ENCODE results near the gene B3GNT8.

Gene B3GNT8

GRCh38 chr19:41421973-41422372 is 5.2 kb downstream of the B3GNT8 start:
- Histone ChIP-seq H3K79me2 (ENCODE audit: insufficient read depth, low read length) (no peaks in the 10 kb centered on the region), H3K4me3 (ENCODE audit: low read length, poor library complexity, severe bottlenecking) (no peak overlapping the region), H3K4me2 (ENCODE audit: low read depth, low read length, poor library complexity, severe bottlenecking) (no peak overlapping the region), H2AFZ (ENCODE audit: low read length) (no peak overlapping the region), H3K9ac (ENCODE audit: low read depth, low read length, poor library complexity, severe bottlenecking) (no peak overlapping the region), H3K9me3 (ENCODE audit: insufficient read depth, low read depth, low read length) (no peaks in the 10 kb centered on the region), H3K27me3 (ENCODE audit: insufficient read depth, low read length, poor library complexity, severe bottlenecking) (no peaks in the 10 kb centered on the region), H3K4me1 (ENCODE audit: insufficient read depth, low read length, poor library complexity, severe bottlenecking) (no peaks in the 10 kb centered on the region), H4K20me1 (ENCODE audit: insufficient read depth, low read length, poor library complexity, severe bottlenecking) (no peaks in the 10 kb centered on the region), H3F3A (ENCODE audit: low read depth) (no peaks in the 10 kb centered on the region), H3K36me3 (ENCODE audit: insufficient read depth, low read length) (peaks cover 38% of the 10 kb centered on the region; the same call in 1 of the 2 replicates), H3K9me2 (replicated peaks; ENCODE audit: low read depth, low read length) (no peaks in the 10 kb centered on the region)
- TF ChIP-seq EZH2phosphoT487 (IDR thresholded peaks at IDR 0.05; ENCODE audit: borderline replicate concordance) (no peak), CTCF (conservative IDR thresholded peaks at IDR 0.05; ENCODE audit: low read length) (no peak)

GRCh38 chr19:41421314-41421713 is 5.9 kb downstream of the B3GNT8 start:
- Histone ChIP-seq H3K4me1 (ENCODE audit: insufficient read depth, low read length, poor library complexity, severe bottlenecking) (no peaks in the 10 kb centered on the region), H2AFZ (ENCODE audit: low read length) (no peak overlapping the region)

GRCh38 chr19:41420101-41420880 is 6.9 kb downstream of the B3GNT8 start:
- no peaks in the 10 kb centered on the region for H3K79me2 ChIP-seq (ENCODE audit: insufficient read depth, low read length)
- no peaks in the 10 kb centered on the region for H3K27me3 ChIP-seq (ENCODE audit: insufficient read depth, low read length, poor library complexity, severe bottlenecking)
- no peak overlapping the region for H3K4me3 ChIP-seq (ENCODE audit: low read length, poor library complexity, severe bottlenecking)
- peaks cover 38% of the 10 kb centered on the region; the same call in 1 of the 2 replicates for H3K36me3 ChIP-seq (ENCODE audit: insufficient read depth, low read length)
- H3K9me3 ChIP-seq (ENCODE audit: insufficient read depth, low read depth, low read length) = no peaks in the 10 kb centered on the region
- TF ChIP-seq CTCF (conservative IDR thresholded peaks at IDR 0.05; ENCODE audit: low read length) (no peak), EZH2phosphoT487 (IDR thresholded peaks at IDR 0.05; ENCODE audit: borderline replicate concordance) (no peak)
- no peaks in the 10 kb centered on the region for H3K4me1 ChIP-seq (ENCODE audit: insufficient read depth, low read length, poor library complexity, severe bottlenecking)
- H2AFZ ChIP-seq (ENCODE audit: low read length) = no peak overlapping the region
- H3K9me2 ChIP-seq (replicated peaks; ENCODE audit: low read depth, low read length) = no peaks in the 10 kb centered on the region
- H3K9ac ChIP-seq (ENCODE audit: low read depth, low read length, poor library complexity, severe bottlenecking) = no peak overlapping the region
- H3K4me2 ChIP-seq (ENCODE audit: low read depth, low read length, poor library complexity, severe bottlenecking) = no peak overlapping the region
- H4K20me1 ChIP-seq (ENCODE audit: insufficient read depth, low read length, poor library complexity, severe bottlenecking) = no peaks in the 10 kb centered on the region
- H3F3A ChIP-seq (ENCODE audit: low read depth) = no peaks in the 10 kb centered on the region

More at GRCh38 chr19:41421314-41421713, 5.9 kb downstream of the B3GNT8 start:
- Histone ChIP-seq H3K9me3 (ENCODE audit: insufficient read depth, low read depth, low read length) (no peaks in the 10 kb centered on the region), H3K36me3 (ENCODE audit: insufficient read depth, low read length) (peaks cover 38% of the 10 kb centered on the region; the same call in 1 of the 2 replicates), H3K9ac (ENCODE audit: low read depth, low read length, poor library complexity, severe bottlenecking) (no peak overlapping the region), H3K9me2 (replicated peaks; ENCODE audit: low read depth, low read length) (no peaks in the 10 kb centered on the region), H4K20me1 (ENCODE audit: insufficient read depth, low read length, poor library complexity, severe bottlenecking) (no peaks in the 10 kb centered on the region), H3K79me2 (ENCODE audit: insufficient read depth, low read length) (no peaks in the 10 kb centered on the region), H3K27me3 (ENCODE audit: insufficient read depth, low read length, poor library complexity, severe bottlenecking) (no peaks in the 10 kb centered on the region), H3K4me2 (ENCODE audit: low read depth, low read length, poor library complexity, severe bottlenecking) (no peak overlapping the region), H3K4me3 (ENCODE audit: low read length, poor library complexity, severe bottlenecking) (no peak overlapping the region), H3F3A (ENCODE audit: low read depth) (no peaks in the 10 kb centered on the region)
- TF ChIP-seq CTCF (conservative IDR thresholded peaks at IDR 0.05; ENCODE audit: low read length) (no peak), EZH2phosphoT487 (IDR thresholded peaks at IDR 0.05; ENCODE audit: borderline replicate concordance) (no peak)
